ENCODE measurements around the gene STRN3.
"Not testable (repeated sequence)": the region's sequence is repeated elsewhere in the genome, so short reads cannot be mapped to it uniquely, and the experiment has no call there.

The STRN3 gene

GRCh38 chr14:30967364-30968098 lies 58.6 kb downstream of the STRN3 start:
- DNase-seq (ENCODE audit: low spot score) = not testable (repeated sequence)

DNA sequence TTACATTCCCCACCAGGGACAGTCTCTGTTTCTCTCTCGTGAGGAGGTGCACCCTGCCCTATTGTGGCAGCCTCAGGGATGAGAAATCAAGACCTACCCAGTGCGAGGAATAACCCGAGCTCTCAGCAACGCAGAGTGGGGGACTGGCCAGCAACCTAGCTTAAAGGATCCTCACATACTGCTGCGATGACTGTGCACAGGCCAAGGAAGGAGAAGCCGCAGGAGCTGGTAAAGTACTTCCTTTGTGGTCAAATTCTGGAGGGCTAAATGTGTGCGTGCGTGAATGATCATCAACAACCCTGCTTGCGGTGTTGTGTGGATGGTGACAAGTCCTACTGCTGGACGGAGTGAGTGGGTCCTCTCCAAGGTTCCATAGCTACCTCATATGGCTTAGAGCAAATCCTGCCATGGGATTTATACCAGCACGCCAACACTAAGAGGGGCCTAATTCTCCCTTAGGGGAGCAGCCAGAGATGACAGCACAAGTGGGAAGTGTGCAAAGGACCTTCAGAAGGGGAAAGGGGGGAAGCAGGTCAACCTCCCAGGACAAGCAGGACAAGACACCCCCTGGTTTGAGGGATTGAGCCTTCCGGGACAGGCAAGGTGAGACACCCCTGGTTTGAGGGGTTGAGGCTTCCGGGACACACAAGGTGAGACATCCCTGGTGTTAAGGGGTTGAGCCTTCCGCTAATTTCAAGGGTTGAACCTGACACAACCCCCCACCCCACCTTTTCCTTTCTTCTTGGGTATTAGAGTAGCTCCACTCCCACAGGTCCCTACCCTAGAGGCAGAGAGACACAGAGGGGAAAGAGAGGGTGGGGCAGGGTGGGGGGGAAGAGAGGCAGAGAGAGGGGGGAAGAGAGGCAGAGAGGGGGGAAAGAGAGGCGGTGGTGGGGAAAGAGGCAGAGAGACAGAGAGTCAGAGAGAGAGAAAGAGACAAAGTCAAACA lies 59.5 kb downstream of the STRN3 start:
- no peak for DNase-seq (ENCODE audit: low spot score)

GRCh38 chr14:30965861-30966260 lies 60.3 kb downstream of the STRN3 start:
- not testable (repeated sequence) for DNase-seq (ENCODE audit: low spot score)

DNA sequence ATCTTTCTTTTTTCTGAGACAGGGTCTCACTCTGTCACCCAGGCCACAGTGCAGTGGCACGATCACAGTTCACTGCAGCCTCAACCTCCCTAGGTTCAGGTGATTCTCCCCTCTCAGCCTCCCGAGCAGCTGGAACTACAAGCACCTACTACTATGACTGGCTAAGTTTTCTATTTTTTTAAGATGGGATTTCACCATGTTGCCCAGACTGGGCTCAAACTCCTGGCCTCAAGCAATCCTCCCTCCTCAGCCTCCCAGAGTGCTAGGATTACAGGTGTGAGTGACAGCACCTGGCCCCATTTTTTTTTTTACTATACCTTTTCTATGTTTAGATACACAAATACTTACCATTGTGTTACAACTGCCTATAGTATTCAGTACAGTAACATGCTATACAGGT lies 63.6 kb downstream of the STRN3 start:
- not testable (repeated sequence) for DNase-seq (ENCODE audit: low spot score)

DNA sequence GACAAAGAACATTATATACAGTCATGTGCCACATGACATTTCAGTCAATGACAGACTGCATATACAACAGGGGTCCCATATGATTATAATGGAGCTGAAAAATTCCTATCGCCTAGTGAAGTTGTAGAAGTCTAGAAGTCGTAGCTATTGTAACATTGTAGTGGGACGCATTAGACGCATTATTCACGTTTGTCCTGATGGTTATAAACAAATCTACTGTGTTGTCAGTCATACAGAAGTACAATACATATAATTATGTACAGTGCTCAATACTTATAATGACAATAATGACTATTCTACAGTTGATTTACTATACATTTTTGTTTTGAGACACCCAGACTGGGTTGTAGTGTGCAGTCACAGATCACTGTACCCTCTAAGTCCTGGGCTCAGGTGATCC lies 64.8 kb downstream of the STRN3 start:
- no peak for DNase-seq (ENCODE audit: low spot score)

DNA sequence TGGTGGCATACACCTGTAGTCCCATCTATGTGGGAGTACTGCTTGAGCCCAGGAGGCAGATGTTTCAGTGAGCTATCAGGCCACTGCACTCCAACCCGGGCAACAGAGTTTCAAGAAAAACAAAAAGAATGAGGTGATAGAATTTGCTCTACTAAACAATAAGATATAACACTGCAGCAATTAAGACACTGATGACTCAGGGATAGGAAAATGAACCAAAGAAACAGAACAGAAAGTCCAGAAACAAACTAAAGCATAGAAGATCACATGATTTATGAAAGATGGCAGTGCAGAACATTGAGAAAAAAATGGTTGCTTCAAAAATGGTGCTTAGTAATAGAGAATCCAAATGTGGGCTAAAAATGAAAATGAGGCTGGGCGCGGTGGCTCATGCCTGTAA lies 66.0 kb downstream of the STRN3 start:
- no peak for DNase-seq (ENCODE audit: low spot score)

DNA sequence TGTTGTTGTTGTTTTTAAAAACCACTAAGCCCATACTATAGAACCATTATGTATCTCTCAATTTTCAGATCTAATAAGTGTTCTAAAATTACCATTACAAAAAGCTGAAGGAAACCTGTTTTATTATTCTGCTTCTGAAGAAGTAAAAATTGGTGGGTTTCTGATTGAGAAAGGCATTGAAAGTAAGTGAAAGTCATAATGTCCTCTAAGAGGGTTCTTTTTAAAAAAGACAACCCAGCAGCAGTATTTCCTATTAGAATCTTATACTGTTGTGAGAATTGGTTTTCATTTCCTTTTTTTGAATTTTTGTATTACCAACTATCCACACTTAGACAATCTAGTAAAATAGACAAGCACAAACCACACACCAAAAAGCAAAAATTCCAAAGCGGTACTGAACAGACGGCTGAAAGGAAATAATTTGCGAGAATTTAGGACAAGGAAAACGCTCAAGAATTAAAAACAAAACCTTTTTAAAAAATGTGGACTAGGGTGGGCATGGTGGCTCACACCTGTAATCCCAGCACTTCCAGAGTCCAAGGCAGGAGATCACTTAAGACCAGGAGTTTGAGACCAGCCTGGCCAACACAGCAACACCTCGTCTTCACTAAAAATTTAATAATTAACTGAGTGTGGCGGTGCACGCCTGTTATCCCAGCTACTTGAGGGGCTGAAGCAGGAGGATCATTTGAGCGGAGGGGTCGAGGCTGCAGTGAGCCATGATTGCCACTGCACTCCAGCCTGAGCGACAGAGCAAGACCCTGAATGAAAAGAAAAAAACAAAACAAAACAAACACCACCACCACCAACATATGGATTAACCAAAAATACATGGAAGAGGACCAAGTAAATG lies 67.4 kb downstream of the STRN3 start:
- DNase-seq (ENCODE audit: low spot score) = no peak

DNA sequence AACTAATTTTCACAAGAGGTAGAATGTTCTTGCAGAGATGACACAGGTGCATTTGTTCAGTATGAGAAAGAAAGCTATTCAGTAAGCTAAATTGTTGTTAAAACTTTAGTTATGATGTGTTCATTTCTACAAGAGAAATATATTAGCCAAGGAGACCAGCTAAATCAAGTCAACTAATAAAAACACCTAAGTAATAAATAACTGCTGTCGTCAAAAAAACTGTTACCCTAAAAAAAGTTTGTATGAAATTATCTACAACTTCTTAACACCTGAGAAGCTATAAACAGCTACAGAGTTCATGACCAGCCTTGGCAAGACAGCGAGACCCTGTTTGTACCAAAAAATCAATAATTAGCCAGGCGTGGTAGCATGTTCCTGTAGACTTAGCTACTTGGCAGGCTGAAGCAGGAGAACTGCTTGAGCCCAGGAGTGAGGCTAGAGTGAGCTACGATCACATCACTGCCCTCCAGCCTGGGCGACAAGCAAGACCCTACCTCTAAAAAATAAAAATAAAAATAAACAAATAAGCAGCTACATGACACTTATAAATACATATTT lies 68.3 kb downstream of the STRN3 start:
- DNase-seq (ENCODE audit: low spot score) = no peak

DNA sequence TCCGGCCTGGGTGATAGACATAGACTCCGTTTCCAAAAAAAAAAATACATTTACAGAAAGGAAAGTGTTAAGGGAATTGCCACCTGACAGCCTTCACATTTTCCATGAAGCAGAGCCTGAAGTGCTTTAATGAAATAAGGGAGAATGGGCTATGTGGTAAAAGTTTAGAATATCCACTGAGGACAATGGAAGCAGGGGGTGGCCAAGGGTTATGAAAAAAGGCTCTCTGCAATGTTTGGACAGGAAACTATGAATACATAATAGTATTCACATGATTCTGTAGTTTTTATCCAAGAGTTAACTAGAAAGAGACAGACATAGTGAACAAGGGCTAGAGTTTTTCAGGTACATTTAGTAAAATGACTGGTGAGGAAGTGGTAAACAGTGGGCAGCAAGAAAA lies 76.5 kb downstream of the STRN3 start:
- no peak for DNase-seq (ENCODE audit: low spot score)

GRCh38 chr14:30943694-30944093 lies 82.5 kb downstream of the STRN3 start:
- no peak for DNase-seq (ENCODE audit: low spot score)

DNA sequence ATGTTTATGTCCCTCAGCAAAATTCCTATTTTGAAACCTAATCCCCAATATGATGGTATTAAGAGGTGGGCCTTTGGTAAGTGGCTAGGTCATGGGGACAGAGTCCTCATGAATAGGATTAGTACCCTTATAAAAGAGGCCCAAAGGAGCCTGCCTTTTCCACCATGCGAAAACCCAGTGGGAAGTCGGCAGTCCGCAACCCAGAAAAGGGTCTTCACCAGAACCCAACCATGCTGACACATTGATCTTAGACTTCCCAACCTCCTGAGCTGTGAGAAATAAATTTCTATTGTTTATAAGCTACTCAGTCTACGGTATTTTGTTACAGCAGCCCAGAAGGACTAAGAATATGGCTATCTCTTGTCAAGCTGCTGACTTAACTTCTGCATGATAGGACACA lies 85.3 kb downstream of the STRN3 start:
- no peak for DNase-seq (ENCODE audit: low spot score)

GRCh38 chr14:30938617-30939016 lies 87.6 kb downstream of the STRN3 start:
- DNase-seq (ENCODE audit: low spot score) = no peak

DNA sequence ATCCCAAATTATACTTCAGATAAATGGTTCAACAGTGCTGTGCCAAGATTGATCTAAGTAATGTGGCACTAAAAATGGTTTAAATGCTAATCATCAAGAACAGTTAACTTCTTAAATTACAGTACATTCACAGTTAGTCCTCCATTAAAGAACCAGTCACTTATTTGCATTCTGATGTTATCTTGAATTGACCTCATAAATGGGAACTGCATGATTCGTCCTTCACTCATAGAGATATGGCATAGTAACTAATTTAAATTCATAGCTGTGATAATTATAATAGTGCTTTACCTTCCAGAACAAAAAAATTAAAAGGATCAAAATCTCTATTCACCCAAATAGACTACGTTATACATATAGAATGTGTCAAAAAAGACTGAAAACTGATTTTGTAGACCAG lies 90.7 kb downstream of the STRN3 start:
- no peak for DNase-seq (ENCODE audit: low spot score)

DNA sequence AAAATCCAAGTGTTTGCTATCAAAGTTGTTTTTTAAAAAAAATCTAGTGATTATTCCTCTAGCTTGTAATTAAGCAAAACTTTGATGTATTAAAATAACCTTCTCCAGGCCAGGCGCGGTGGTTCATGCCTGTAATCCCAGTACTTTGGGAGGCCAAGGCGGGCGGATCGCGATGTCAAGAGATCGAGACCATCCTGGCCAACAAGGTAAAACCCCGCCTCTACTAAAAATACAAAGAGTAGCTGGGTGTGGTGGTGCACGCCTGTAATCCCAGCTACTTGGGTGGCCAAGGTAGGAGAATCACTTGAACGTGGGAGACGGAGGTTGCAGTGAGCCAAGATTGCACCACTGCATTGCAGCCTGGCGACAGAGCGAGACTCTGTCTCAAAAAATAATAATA lies 92.2 kb downstream of the STRN3 start:
- DNase-seq (ENCODE audit: low spot score) = not testable (repeated sequence)

GRCh38 chr14:30928462-30928861 lies 97.7 kb downstream of the STRN3 start:
- DNase-seq (ENCODE audit: low spot score) = peak; percentile 7

DNA sequence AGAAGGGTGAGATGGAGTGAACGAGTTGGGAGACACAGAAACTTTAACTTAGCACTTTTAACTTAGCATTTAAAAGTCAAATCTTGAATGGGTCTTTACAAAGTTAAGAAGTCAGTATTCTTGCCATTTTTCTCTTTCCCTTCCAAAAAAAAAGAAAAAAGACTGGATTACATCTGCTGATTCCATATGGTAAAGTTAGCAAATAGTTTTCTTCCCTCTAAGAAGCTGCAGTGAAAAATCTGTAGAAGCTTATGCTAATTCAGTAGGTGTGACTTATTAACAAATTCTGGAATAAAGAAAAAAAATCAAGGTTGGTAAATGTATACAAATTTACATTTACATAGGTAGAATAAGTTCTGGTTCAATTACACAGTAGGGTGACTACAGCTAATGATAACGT lies 100.9 kb downstream of the STRN3 start:
- DNase-seq (ENCODE audit: low spot score) = no peak

- DNase-seq (ENCODE audit: low spot score) = no peak
Measured at GRCh38 chr14:30921788-30922187, 104.4 kb downstream of the STRN3 start.

DNA sequence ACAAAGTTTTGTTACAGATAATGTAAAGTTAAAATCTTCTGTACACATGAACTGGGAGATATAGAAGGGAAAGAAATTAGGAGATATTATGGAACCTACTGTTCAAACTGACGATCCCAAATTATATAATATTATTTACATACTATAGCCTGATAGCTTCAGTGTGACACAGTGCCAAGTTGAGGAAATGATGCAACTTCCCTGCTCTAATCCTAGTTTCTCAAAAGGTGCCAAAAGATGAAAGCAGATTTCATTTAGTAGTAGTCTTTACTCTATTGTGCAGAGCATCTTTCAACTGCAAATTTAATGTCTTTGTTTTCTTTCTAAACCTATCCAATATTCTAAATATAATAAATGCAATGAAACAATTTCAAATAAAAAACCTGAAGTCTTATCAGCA lies 104.9 kb downstream of the STRN3 start:
- DNase-seq (ENCODE audit: low spot score) = peak; percentile 3

DNA sequence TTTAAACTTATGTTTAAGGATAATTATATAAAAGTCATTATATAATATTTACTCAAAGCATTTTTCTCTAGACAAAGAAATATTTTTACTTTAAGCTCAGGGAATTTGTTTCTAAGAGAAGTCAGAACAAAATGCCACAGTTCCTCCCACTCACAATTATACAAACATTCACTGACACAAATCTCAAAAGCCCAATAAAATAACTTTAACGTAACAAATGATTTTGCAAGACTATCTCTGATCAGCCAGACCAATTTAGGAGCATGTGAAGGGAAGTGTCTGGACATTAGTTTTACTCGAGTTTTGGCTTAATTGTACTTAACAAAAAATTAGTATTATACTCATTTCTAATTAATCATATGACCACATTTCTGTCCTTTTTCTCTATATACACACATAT lies 110.6 kb downstream of the STRN3 start:
- peak; percentile 37 for DNase-seq (ENCODE audit: low spot score)

- DNase-seq (ENCODE audit: low spot score) = no peak
Measured at GRCh38 chr14:30914812-30915211, 111.4 kb downstream of the STRN3 start.

GRCh38 chr14:30908826-30909225 lies 117.4 kb downstream of the STRN3 start:
- no peak for DNase-seq (ENCODE audit: low spot score)

- DNase-seq (ENCODE audit: low spot score) = no peak
Measured at GRCh38 chr14:30907659-30908057, 118.5 kb downstream of the STRN3 start.

Data from GM03348 (cell line).